Measurements from ENCODE around the gene PDIA6.

DNA sequence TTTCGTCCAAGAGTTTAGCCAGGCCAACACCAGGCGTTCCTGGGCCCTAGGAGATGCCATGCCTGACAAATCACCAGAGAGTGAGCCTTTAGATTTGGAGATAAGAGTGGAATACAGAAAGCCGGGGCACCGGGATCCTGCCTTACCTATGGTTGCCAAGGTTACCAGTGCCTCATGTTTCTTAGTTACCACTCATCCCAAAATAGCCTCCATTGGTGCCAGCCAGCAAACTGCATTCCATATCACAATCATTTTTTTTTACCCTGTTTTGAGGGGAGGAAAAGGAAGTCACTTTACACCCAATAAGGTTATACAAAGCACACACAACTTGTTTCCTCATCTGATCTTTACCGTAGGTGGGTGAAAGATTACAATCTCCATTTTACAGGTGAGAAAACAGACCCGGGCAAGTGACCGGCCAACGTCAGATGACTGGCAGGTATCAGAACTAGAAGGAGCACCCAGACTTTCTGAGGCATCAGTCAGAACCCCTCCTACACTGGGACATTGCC lies 48.3 kb upstream of the PDIA6 start:
- TF ChIP-seq, protein P1, sequence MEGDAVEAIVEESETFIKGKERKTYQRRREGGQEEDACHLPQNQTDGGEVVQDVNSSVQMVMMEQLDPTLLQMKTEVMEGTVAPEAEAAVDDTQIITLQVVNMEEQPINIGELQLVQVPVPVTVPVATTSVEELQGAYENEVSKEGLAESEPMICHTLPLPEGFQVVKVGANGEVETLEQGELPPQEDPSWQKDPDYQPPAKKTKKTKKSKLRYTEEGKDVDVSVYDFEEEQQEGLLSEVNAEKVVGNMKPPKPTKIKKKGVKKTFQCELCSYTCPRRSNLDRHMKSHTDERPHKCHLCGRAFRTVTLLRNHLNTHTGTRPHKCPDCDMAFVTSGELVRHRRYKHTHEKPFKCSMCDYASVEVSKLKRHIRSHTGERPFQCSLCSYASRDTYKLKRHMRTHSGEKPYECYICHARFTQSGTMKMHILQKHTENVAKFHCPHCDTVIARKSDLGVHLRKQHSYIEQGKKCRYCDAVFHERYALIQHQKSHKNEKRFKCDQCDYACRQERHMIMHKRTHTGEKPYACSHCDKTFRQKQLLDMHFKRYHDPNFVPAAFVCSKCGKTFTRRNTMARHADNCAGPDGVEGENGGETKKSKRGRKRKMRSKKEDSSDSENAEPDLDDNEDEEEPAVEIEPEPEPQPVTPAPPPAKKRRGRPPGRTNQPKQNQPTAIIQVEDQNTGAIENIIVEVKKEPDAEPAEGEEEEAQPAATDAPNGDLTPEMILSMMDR (IDR thresholded peaks at IDR 0.05): no peak
- no peak for TF ChIP-seq POLR2A (IDR thresholded peaks at IDR 0.05)

Measured in body of pancreas (tissue), 4 donors.